HG03439 (cell line): Measurements from ENCODE around the gene NAA40.

ENCODE experiments used
- ATAC-seq: cut with Tn5 transposase; IDR thresholded peaks from one replicate; pipeline ENCODE4 v1.9.1; 2021; ENCODE audit warnings: mild to moderate bottlenecking, moderate library complexity; ENCODE audit not compliant: unreplicated experiment

The NAA40 gene

DNA sequence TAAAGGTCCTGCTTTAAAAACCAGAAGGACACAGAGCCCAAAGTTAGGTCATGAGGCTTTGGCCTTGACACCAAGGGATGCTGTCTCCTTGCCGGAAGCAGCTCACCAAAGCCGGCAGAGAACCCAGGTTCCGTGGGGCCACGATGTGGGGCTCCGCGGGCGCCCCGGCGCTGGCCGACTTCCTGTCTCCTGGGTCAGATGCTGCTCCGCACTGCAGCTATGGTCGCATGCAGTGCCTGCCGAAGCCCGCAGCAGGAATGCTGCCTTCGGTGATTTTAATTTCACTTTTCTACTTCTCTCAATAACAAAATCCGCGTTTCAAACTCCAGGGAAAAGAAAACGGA, 47.0 kb downstream of the NAA40 start:
- ATAC-seq = peak; percentile 34

DNA sequence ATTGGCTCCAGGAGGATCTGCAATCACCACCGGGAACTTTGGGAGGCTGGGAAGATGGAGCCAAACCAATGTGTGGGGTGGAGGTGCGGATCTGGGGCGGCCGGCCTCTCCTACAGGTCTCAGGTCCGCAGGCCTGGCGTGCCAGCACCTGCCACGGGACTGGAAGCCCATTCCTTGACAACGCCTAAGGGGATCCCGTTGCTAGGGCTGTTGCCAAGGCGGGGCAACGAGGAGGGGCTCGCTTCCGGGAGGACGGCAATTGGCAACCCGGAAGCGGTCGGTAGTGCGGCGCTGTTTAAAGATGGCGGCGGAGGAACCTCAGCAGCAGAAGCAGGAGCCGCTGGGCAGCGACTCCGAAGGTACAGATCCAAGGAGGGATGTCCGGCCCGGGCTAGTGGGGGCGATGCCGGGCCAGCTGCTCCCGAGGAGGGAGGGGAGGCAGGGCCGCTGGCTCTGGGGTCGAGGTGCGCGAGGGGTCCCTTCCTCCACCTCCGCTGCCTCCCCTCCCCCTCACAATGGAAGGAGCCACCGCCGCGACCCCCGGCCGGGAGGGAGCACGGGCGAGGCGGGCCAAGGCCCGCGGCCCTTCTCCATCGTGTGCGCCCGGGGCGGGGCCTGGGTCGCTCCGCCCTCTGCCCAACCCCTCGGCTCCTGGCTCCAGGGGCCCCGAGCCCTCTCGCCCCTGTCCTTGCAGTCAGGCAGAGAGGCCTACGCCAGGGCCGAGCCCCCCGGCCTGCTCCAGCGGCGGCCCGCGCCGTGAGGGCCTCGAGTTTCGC, 47.5 kb downstream of the NAA40 start, which contains the start of gene OTUB1:
OTUB1 (plus strand) TSS at position 283 of the 776 bp plus-strand sequence; CDS start at position 302, 19 bp downstream.
- peak; percentile 83 for ATAC-seq

DNA sequence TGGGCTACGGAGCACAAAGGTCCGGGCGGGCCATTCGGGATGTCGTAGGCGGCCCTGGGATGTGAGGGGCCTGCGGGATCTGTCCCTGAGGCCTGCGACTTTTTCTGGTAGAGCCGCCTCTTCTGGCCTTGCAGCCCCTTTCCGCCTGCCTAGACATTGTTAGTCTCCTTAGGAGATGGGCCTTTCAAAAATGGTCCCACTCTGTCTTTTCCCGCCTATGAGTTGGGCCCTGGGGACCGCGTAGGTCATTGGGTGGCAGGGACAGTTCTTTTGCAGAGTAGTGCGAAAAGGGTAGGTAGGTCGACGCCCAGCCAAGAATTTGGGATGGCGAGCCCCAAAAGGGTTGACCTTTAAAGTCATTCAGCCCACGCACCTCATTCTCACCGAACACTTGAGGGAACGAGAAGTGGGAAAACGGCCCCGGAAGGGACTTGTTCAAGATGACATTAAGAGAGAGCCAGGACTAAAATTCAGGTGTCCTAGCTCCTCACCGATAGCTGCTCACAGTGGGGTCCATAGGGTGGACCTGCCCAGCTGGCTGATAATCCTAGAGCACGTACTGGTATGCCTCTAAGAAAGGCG, 48.2 kb downstream of the NAA40 start:
- no peak for ATAC-seq

DNA sequence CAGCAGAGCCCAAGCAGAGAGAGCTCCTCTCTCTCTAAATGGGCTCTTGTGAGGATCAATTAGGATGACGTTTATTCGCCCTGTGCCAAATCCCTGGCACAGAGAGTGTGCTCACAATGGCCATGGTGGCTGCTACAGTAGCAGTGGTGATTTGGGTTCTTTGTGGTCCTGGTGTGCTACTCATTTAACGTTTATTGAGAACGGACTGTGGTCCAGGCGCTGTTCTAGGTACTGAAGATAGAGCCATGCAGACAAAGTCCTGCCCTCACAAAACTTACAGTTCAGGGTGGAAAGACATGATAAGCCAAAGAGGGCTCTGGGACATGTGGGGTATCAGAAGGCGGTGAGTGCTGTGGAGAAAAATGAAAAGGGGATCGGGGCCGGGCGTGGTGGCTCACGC, 52.8 kb downstream of the NAA40 start:
- no peak for ATAC-seq

DNA sequence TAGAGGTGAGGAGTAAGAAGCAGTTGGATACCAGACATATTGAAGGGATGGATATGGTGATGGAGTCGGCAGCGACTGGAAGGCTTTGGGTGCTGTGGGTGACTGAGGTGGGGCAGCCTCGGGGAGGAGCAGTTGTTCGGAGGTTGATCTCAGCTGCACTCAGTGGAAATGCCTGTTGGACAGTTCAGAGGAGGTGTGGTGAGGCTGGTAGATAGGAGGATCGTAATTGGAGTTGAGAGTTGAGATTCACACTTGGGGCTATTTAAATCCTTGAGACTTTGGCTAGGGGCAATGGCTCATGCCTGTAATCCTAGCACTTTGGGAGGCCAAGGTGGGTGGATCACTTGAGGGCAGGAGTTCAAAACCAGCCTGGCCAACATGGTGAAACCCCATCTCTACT, 54.3 kb downstream of the NAA40 start:
- no peak for ATAC-seq

DNA sequence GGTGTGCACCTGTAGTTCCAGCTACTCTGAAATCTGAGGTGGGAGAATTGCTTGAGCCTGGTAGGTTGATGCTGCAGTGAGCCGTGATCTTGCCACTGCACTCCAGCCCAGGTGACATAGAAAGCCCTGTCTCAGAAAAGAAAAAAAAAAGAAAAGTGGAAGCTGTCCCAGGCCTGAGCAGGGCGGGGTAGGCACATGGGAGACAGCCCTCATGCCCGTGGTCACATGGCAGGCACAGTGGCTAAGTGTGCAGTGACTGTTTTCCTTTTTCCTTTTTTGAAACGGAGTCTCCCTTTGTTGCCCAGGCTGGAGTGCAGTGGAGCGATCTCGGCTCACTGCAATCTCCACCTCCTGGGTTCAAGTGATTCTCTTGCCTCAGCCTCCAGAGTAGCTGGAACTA, 55.2 kb downstream of the NAA40 start:
- ATAC-seq = no peak

DNA sequence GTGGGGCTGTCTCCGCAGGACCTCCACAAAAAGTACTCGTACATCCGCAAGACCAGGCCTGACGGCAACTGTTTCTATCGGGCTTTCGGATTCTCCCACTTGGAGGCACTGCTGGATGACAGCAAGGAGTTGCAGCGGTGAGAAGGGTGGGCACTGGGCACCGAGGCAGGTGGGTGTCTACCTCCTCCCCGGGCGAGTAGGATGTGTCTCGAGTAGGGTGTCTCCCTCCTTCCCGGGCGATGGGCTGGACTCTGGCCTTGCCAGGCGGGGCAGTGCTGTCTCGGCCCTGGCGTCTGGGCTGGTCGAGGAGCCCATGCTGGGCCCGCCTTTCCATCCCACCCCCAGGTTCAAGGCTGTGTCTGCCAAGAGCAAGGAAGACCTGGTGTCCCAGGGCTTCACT, 57.7 kb downstream of the NAA40 start:
- ATAC-seq = no peak

DNA sequence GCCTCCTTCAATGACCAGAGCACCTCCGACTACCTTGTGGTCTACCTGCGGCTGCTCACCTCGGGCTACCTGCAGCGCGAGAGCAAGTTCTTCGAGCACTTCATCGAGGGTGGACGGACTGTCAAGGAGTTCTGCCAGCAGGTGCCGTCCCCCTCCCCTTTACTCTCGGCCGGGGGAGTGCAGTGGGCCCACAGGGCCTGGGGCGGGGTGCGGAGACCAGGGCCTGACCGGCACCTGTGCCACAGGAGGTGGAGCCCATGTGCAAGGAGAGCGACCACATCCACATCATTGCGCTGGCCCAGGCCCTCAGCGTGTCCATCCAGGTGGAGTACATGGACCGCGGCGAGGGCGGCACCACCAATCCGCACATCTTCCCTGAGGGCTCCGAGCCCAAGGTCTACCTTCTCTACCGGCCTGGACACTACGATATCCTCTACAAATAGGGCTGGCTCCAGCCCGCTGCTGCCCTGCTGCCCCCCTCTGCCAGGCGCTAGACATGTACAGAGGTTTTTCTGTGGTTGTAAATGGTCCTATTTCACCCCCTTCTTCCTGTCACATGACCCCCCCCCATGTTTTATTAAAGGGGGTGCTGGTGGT, 58.4 kb downstream of the NAA40 start:
- no peak for ATAC-seq

DNA sequence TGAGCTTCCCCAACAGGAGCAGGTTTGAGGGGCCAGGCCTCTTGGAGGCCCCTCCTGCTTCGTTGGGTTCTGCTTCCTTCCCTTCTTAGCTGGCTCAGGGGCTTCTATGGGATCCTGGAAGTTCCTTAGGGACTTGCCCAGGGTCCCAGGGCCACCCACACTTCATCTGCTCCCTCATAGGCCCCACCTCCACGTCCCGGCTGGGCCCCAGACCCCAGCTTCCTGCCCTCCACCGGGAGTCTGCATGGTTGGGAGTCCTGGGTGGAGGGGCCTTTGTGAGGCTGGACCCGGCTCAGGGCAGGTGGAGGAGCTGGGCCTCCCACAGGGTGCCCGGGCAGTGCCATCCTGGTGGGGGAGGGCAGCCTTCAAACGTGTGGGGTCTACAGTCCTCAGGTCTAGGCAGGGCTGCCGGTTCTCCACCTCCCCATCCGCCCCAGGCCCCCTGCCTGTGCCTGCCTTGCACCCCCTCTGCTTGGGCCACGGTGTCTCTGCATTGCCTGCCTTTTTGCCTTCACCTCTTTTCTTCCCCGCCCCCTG, 59.1 kb downstream of the NAA40 start:
- no peak for ATAC-seq

DNA sequence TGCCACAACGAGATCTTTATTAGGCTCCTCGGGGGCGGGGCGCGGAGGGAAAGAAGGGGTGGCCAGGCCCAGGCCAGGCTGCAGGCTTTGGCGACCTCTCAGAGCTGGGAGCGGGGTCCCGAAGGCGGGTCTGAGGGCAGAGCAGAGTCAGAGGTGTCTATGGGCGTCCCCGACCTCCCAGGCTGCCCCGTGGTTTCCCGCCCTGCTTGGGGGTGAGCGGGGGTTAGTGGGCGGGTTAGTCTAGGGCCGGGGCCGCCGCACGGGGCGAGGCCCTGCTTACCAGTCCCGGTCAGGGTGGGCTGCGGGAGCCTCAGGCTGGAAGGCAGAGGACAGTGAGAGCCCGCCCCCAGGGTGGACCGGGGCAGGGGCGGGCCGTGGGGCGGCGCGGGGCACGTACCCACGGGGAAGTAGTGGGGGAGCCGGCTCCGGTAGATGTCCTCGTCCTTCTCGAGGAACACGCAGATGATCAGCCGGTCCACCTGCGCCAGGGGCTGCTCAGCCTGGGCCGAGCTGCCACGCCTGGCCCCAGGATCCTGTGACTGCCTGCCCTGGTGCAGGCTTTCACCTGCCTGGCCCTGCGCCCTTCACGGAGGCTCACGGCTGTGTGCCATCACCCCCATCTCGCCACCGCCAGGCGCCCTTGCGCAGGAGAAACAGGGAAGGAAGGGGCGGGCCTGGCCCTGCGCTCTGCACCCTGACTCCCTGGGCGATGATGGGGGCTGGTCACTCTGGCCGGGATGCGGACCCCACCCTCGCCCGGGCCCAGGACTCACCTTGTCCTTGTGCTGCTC, 60.0 kb downstream of the NAA40 start:
- no peak for ATAC-seq

DNA sequence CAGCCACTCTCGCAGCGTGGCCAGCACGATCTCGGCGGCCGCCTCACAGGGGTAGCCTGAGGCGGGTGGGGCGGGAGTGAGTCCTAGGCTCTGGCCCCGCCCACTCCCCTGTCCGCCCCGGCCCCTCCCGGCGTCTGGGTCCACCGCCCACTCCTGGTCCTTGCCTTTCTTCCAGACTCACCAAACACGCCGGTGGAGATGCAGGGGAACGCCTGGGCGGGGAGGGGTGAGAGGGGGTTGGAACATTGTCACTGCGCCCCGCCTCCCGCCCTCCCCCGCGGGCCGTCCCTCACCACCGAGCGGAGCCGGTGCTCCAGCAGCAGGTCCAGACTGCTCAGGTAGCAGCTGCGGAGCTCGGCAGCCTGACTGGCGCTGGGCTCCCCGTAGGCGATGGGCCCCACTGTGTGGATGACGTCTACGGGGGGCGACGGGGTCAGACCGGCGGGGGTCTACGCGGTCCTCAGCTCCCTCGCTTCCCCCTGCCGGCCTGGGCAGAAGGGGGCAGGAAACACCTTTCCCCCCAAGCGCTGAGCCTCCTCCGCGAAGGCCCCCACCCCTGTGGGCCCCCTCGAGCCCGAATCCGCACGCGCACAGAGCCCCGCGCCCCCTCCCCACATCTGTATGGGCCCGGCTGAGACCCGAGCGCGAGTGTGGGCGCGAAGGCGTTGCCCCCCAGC, 60.7 kb downstream of the NAA40 start:
- no peak for ATAC-seq

DNA sequence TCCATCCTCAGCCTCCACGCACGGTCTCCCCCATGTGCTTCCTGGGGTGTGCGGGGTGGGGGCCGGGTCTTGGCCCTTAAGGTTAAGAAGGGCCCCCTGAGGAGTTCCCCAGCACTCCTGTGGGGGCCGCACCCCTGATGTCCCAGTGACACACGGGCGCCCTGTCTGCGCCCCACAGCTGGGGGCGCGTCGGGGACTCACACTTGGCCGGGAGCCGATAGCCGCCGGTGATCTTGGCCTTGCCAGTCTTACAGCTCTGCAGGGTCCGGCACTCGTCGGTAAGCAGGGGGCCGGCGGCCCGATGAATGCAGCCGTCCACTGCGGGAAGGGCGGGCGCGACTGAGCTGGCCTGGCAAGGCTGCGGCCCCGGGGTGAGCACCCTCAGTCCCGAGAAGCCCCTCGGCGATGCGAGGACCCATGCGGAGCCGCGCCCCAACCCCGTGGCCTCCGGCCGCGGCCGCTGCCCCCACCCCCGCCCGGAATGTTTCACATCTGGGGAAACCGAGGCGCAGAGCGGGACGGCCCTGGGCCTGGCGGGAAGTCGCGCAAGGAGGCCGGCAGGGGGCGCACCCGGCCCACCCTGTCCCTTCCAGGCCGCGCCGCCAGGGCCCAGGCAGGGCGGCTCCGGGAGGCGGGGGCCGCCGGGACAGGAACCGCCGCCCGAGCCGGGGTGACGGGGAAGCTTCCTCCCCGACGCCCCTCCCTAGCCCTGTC, 61.4 kb downstream of the NAA40 start:
- no peak for ATAC-seq

DNA sequence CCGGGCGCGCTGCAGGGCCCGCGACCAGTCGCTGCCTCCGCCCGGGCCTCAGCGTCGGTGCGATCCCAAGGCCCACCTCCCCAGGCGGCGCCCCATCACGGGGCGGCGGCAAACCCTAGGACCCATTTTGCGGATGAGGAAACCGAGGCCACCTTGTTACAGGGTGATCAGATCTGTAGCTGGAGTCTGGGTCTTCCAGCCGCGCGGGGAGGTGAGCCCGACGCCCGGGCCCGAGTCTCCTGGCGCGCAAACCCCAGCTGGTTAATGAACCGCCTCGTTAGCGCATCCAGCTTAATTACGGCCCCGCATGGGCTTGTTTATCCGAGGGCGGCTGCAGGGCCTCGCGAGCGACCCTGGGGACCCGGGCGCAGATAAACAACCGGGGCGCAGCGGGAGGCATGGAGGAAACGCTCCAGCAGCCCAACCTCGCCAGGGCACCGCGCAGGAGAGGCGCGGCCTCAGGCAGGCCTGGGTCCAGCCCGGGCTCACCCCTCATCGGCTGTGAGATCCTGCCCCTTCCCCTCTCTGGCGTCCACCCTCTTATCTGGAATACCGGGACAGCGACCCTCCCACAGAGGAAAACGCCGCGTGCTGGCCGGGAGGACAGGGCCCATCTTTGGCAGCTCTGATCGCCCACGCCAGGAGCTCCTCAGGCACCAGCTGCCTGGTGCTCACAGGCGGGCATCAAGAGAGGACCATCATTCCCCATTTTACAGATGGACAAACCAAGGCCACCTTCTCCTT, 62.1 kb downstream of the NAA40 start:
- ATAC-seq = no peak

DNA sequence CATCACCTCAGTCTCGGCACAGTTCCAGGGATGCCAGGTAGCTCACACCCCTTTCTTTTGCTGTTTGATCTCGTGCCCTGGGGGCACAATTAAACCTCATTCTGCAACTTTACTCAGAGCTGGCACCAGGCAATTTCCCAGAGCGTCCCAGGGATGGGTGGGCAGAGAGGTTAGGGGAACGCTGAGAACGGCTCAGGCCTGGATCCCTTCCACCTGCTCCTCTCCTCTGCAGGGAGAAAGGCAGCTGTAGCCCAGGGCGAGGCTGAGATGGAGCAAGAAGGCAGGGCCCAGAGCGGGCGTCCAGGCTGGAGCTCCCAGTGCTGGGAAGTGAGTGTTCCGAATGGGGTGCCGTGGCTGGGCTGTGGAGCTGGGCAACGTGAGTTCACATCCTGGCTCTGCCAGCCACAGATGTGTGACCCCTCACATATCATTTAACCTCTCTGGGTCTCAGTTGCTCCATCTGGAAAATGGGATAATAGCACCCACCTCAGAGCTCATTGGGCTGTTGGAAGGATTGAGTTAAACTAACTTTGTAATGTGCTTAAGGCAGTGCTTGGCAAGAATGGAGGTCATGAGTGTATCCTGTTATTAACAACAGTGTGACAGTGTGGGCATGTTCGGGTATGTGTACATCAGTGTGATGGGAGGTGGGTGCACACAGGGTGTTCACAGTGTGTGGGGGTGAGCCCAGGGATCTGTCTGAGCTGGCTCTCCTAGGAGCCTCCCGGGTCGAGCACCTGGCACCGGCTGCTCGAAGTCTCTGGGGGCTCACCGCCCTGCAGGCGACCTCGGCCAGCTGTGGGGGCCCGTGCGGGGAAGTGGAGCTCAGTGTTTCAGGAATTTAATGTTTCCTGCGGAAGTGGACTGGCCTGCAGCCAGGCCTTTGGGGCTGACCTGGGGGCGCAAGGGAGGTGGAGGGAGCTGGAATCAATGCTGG, 63.0 kb downstream of the NAA40 start:
- no peak for ATAC-seq

DNA sequence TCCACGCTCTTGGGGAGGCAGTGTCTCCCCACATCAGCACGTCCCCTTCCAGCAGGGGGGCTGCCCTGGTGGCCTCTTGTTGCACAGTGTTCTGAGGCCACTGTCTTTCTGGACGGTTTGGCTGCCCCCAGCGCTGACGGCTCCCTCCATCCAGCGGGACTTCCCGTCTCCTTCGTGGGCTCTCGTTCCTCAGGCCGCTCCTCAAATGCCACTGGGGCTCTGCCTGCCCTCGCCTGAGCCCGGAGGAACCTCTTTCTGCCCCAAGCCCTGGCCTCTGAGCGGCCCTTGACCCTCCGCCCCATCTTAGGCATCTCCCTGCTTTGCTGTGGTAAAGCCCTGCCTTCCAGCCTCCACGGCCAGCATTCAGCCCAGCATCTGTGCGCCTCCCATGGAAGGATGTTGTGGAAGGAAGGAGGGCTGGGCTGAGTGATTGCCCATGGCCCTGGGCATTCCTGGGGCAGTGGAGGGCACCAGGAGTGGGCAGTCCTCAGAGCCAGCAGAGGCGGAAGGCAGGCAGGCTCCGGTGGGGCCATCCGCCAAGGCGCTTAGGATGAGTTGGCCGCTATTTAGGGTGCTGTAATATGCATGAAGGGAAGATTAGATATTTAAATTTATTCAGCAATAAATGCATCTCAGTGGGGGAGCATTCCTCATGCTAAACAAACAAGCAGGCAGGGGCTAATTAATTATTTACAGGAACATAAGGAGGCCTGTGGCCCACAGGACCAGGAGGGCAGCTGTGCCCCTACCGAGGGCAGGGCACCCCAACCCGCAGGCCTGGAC, 65.2 kb downstream of the NAA40 start:
- no peak for ATAC-seq

DNA sequence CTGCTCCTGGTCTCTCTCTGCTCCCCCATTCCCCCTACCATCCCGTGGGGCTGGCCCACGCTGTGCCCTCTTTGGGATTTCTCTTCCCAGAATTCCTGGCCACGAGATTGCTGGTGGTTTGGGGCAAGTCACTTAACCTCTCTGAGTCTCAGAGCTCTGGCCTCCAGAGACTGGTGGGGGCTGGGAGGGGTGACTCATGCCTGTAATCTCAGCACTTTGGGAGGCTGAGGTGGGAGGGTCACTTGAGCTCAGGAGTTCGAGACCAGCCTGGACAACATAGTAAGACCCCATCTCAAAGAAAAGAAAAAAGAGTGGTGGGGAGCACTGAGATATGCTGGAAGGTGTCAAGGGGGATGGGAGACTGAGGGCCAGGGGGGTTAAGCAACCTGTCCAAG, 65.8 kb downstream of the NAA40 start:
- no peak for ATAC-seq

DNA sequence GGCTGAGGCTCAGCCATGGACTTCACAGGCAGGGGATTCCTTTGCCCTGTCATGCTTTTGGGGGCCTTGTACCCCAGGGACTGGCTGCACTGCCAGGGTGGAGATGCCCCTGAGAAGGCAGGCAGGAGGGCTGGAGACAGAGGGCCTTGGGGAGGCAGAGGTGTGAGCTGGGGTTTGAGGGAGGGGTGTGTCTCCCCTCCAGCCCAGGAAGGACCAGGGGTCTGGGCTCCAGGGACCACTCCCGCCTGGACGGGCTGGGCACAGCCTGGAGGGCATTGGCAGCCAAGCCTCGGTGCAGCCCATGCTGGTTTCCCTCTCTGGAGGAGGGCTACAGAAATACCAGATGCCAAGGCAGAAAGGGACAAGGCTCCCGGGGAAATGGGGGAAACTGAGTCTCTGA, 66.9 kb downstream of the NAA40 start:
- ATAC-seq = no peak

DNA sequence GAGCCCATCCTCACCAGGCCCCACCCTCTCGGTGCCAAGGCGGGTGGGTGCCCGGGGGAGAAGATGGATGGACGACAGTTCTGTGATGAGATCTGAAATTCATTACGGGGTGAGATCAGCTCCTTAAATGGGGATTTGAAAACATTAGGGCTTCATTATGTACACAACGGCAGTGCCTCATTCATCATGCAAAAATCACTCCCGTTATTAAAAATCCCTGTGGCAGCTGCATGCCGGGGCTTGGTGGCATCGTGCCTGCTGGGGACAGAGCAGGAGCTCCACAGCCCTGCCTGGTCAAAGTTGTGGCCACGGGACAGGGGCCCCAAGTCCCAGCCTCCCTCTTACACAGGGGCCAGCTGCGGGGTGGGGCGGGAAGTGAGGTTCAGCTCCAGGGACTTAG, 67.6 kb downstream of the NAA40 start:
- ATAC-seq = no peak
